Neuronal stem cell (in vitro differentiated cells): Measurements from ENCODE around the gene IFNA10. TPM values are rescaled to one million over a fixed set of nuclear protein-coding genes. Genes with fewer than 3 reads are reported as not detected.
"Not testable (repeated sequence)": the region's sequence is repeated elsewhere in the genome, so short reads cannot be mapped to it uniquely, and the experiment has no call there.

Source experiments
- DNase-seq: peaks from one replicate; pipeline ENCODE4 v3.0.0-alpha.2; 2013; ENCODE audit warnings: low spot score
- H2AFZ ChIP-seq: one replicate; pipeline ENCODE4 v1.6.1; 2013; ENCODE audit warnings: mild to moderate bottlenecking, low read length, inconsistent platforms
- H2AK5ac ChIP-seq: 2 replicates; pipeline ENCODE4 v1.6.1; 2013; ENCODE audit warnings: low read depth, mild to moderate bottlenecking, inconsistent platforms, low read length, moderate library complexity, mixed read lengths
- H2BK120ac ChIP-seq: 2 replicates; pipeline ENCODE4 v1.6.1; 2013; ENCODE audit warnings: low read depth, mild to moderate bottlenecking, inconsistent platforms, low read length, moderate library complexity, mixed read lengths
- H2BK12ac ChIP-seq: one replicate; pipeline ENCODE4 v1.6.1; 2013; ENCODE audit warnings: low read length, inconsistent platforms
- H2BK15ac ChIP-seq: 2 replicates; pipeline ENCODE4 v1.6.1; 2013; ENCODE audit warnings: mild to moderate bottlenecking, low read length, inconsistent platforms, mixed read lengths
- H2BK5ac ChIP-seq: one replicate; pipeline ENCODE4 v1.6.1; 2013; ENCODE audit warnings: inconsistent platforms, mild to moderate bottlenecking, low read length, moderate library complexity
- H3K14ac ChIP-seq: one replicate; pipeline ENCODE4 v1.6.1; 2013; ENCODE audit warnings: low read length, inconsistent platforms
- H3K18ac ChIP-seq: 2 replicates; pipeline ENCODE4 v1.6.1; 2013; ENCODE audit warnings: low read length, inconsistent platforms
- H3K23ac ChIP-seq: 2 replicates; pipeline ENCODE4 v1.6.1; 2013; ENCODE audit warnings: low read depth, mild to moderate bottlenecking, mixed read lengths, low read length, inconsistent platforms; ENCODE audit not compliant: poor library complexity
- H3K27ac ChIP-seq: replicated peaks from 3 replicates; pipeline ENCODE4 v1.5.1; 2013; ENCODE audit warnings: low read length, inconsistent platforms
- H3K27me3 ChIP-seq, 3 experiments: 2 replicates each; pipeline ENCODE4 v1.6.1; 2013; ENCODE audit warnings: low read length in 3 of 3, mild to moderate bottlenecking in 2 of 3, inconsistent platforms in 1 of 3, low read depth in 1 of 3, mixed read lengths in 1 of 3, moderate library complexity in 1 of 3; ENCODE audit not compliant: control insufficient read depth in 3 of 3, insufficient read depth in 3 of 3
- H3K36me3 ChIP-seq, 2 donors: replicated peaks in 1 of 2; 2 replicates each; pipeline ENCODE4 v1.6.1; 2013; ENCODE audit warnings: low read length in 2 of 2; ENCODE audit not compliant: control insufficient read depth in 2 of 2, insufficient read depth in 2 of 2
- H3K4ac ChIP-seq: 2 replicates; pipeline ENCODE4 v1.6.1; 2013; ENCODE audit warnings: inconsistent platforms, mild to moderate bottlenecking, low read length, moderate library complexity
- H3K4me1 ChIP-seq, 2 donors: 1 replicate in 1 of 2; 2 replicates in 1 of 2; pipeline ENCODE4 v1.6.1; 2013; ENCODE audit warnings: low read length in 2 of 2, low read depth in 1 of 2; ENCODE audit not compliant: control insufficient read depth in 2 of 2, insufficient read depth in 1 of 2
- H3K4me2 ChIP-seq: one replicate; pipeline ENCODE4 v1.6.1; 2013; ENCODE audit warnings: mild to moderate bottlenecking, low read length, inconsistent platforms; ENCODE audit not compliant: insufficient read depth, poor library complexity, severe bottlenecking
- H3K4me3 ChIP-seq, 2 donors: 2 replicates each; pipeline ENCODE4 v1.5.1; 2013; ENCODE audit warnings: low read length in 2 of 2, mild to moderate bottlenecking in 2 of 2, inconsistent platforms in 1 of 2, moderate library complexity in 1 of 2
- H3K79me1 ChIP-seq: one replicate; pipeline ENCODE4 v1.6.1; 2013; ENCODE audit warnings: low read depth, mild to moderate bottlenecking, inconsistent platforms, low read length, moderate library complexity
- H3K9ac ChIP-seq: one replicate; pipeline ENCODE4 v1.6.1; 2013; ENCODE audit warnings: mild to moderate bottlenecking, low read depth, low read length, inconsistent platforms; ENCODE audit not compliant: poor library complexity
- H3K9me3 ChIP-seq, 2 donors: replicated peaks in 1 of 2; 2 replicates each; pipeline versions ENCODE3 to v1.6.1; 2013; ENCODE audit warnings: low read length in 2 of 2, mild to moderate bottlenecking in 2 of 2, inconsistent platforms in 1 of 2, low read depth in 1 of 2, mixed read lengths in 1 of 2, moderate library complexity in 1 of 2; ENCODE audit not compliant: control insufficient read depth in 2 of 2, insufficient read depth in 1 of 2
- H4K8ac ChIP-seq: one replicate; pipeline ENCODE4 v1.6.1; 2013; ENCODE audit warnings: low read depth, mild to moderate bottlenecking, inconsistent platforms, low read length, moderate library complexity
- H4K91ac ChIP-seq: one replicate; pipeline ENCODE4 v1.6.1; 2013; ENCODE audit warnings: low read length, low read depth, mild to moderate bottlenecking, inconsistent platforms; ENCODE audit not compliant: poor library complexity
- WGBS, 2 donors: extraction: QIAGEN DNeasy Blood & Tissue Kit; methylation state at CpG; one replicate each; pipeline ENCODE4 v1.1.7; 2013; ENCODE audit warnings: missing lambda C conversion rate in 2 of 2, mixed read lengths in 1 of 2; ENCODE audit not compliant: insufficient read length in 2 of 2, insufficient replicate concordance in 1 of 2; ENCODE audit errors: extremely low coverage in 2 of 2; 5-methylcytosine and 5-hydroxymethylcytosine counted together
- polyA plus RNA-seq, 2 experiments: library from polyadenylated mRNA; stranded (reverse); fragments of 200-250 nt; gene quantifications; one replicate each; pipeline ENCODE4 v1.2.3, GENCODE V29; 2013

IFNA10 gene
- polyA plus RNA-seq (2013, experiment 1 of 2) = not detected
- not detected for polyA plus RNA-seq (2013, experiment 2 of 2)

GRCh38 chr9:21207043-21207442 is at the start of gene IFNA10:
IFNA10 (minus strand) TSS chr9:21207143; CDS start chr9:21207097, 46 bp downstream.
- H3K9me3 ChIP-seq, H3K14ac ChIP-seq, H3K4me2 ChIP-seq, H2BK15ac ChIP-seq, H3K4me3 ChIP-seq, H3K4me1 ChIP-seq, DNase-seq, H4K8ac ChIP-seq, H4K91ac ChIP-seq, H3K27ac ChIP-seq, H3K23ac ChIP-seq, H3K79me1 ChIP-seq, H3K9ac ChIP-seq, H2BK12ac ChIP-seq, H2AFZ ChIP-seq, H2BK120ac ChIP-seq, H3K18ac ChIP-seq, H3K4ac ChIP-seq, H3K36me3 ChIP-seq, H3K27me3 ChIP-seq, H2AK5ac ChIP-seq, H2BK5ac ChIP-seq: not testable (repeated sequence)
- WGBS, 2 donors = no CpG with 5 or more reads among the region's 3 CpGs

- H3K27me3 ChIP-seq = peaks cover 0 to 5% (median 0%) of the 10 kb centered on the region in 3 experiments
- no peak overlapping the region for H2AK5ac ChIP-seq
- H3K4me2 ChIP-seq = no peak overlapping the region
- no peak overlapping the region for H3K23ac ChIP-seq
- H3K27ac ChIP-seq = no peak overlapping the region
- H3K36me3 ChIP-seq = no peaks in the 10 kb centered on the region
- WGBS, 2 donors = no CpG with 5 or more reads among the region's 5 CpGs
- no peak overlapping the region for H2BK5ac ChIP-seq
- H2BK15ac ChIP-seq = no peak overlapping the region
- no peak overlapping the region for H3K4ac ChIP-seq
- DNase-seq = no peak
- H3K14ac ChIP-seq = no peak overlapping the region
- H3K4me3 ChIP-seq = no peak overlapping the region
- no peak overlapping the region for H3K9ac ChIP-seq
- no peak overlapping the region for H2AFZ ChIP-seq
- H3K18ac ChIP-seq = no peak overlapping the region
- H4K8ac ChIP-seq = no peak overlapping the region
- no peak overlapping the region for H2BK120ac ChIP-seq
- H3K79me1 ChIP-seq = no peaks in the 10 kb centered on the region
- no peak overlapping the region for H2BK12ac ChIP-seq
- no peak overlapping the region for H4K91ac ChIP-seq
- peaks cover 0 to 5% of the 10 kb centered on the region in 2 donors for H3K4me1 ChIP-seq
- no peaks in the 10 kb centered on the region for H3K9me3 ChIP-seq
Measured at GRCh38 chr9:21255538-21256212, 48.7 kb upstream of the IFNA10 start.

GRCh38 chr9:21252721-21253547 is 46.0 kb upstream of the IFNA10 start:
- no peak overlapping the region for H2BK12ac ChIP-seq
- no peak overlapping the region for H2BK15ac ChIP-seq
- peak overlapping the region; percentile 64 for H2AFZ ChIP-seq
- H2BK5ac ChIP-seq = no peak overlapping the region
- H3K9me3 ChIP-seq = no peaks in the 10 kb centered on the region
- H3K9ac ChIP-seq = no peak overlapping the region
- H4K91ac ChIP-seq = no peak overlapping the region
- WGBS, 2 donors = no CpG with 5 or more reads among the region's 3 CpGs
- peak; percentile 29 for DNase-seq
- H3K4me1 ChIP-seq = peaks cover 0 to 5% of the 10 kb centered on the region in 2 donors
- no peak overlapping the region for H3K14ac ChIP-seq
- H3K4me3 ChIP-seq = no peak overlapping the region
- no peak overlapping the region for H3K4ac ChIP-seq
- H3K18ac ChIP-seq = no peak overlapping the region
- H3K79me1 ChIP-seq = no peaks in the 10 kb centered on the region
- no peak overlapping the region for H2BK120ac ChIP-seq
- H3K4me2 ChIP-seq = no peak overlapping the region
- no peak overlapping the region for H4K8ac ChIP-seq
- no peak overlapping the region for H2AK5ac ChIP-seq
- H3K27me3 ChIP-seq = peaks cover 0 to 5% (median 0%) of the 10 kb centered on the region in 3 experiments
- no peak overlapping the region for H3K23ac ChIP-seq
- H3K36me3 ChIP-seq = no peaks in the 10 kb centered on the region
- H3K27ac ChIP-seq = no peak overlapping the region

GRCh38 chr9:21251638-21252037 is 44.7 kb upstream of the IFNA10 start:
- Histone ChIP-seq H3K79me1 (no peaks in the 10 kb centered on the region), H3K9me3 (no peaks in the 10 kb centered on the region), H3K4ac (no peak overlapping the region), H4K91ac (no peak overlapping the region), H3K9ac (no peak overlapping the region), H2AK5ac (no peak overlapping the region), H2BK5ac (no peak overlapping the region), H3K23ac (no peak overlapping the region), H2BK15ac (no peak overlapping the region), H3K36me3 (no peaks in the 10 kb centered on the region), H2AFZ (no peak overlapping the region), H3K14ac (no peak overlapping the region), H4K8ac (no peak overlapping the region), H3K4me2 (no peak overlapping the region), H3K27me3 (peaks cover 0 to 4% (median 0%) of the 10 kb centered on the region in 3 experiments), H3K18ac (no peak overlapping the region), H2BK120ac (no peak overlapping the region), H2BK12ac (no peak overlapping the region), H3K27ac (no peak overlapping the region), H3K4me3 (no peak overlapping the region), H3K4me1 (peaks cover 0 to 5% of the 10 kb centered on the region in 2 donors)
- no peak for DNase-seq
- WGBS, 2 donors = no CpG with 5 or more reads among the region's 4 CpGs
